Measurements from ENCODE around the gene MED4.
A peak's percentile ranks its signal among the peaks of the same experiment; 100 is the strongest.
"Not testable (repeated sequence)": the region's sequence is repeated elsewhere in the genome, so short reads cannot be mapped to it uniquely, and the experiment has no call there.

The MED4 gene

GRCh38 chr13:48093588-48093987, 1.3 kb downstream of the MED4 start:
- no peak for DNase-seq

DNA sequence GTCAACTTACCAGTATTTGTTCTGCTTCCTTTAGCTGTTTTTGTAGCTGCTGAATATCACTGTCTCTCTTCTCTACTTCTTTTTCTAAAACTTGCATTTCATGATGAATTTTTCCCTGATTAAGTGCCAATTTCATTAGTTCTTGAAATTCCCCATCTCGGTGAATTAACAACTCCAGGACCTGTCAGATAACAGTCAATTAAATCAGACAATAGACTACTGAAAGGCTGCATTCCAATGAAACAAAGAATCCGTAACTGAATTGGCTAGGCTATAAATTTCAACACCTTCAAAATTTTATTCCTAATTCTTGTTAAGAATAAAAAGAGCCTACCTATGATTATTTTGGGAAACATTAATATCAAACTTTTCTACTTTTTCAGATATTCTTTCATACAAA, 8.6 kb downstream of the MED4 start:
- no peak for DNase-seq

- no peak for DNase-seq
Measured at GRCh38 chr13:48081739-48082138, 13.2 kb downstream of the MED4 start.

- DNase-seq: no peak
Measured at GRCh38 chr13:48078251-48078656, 16.6 kb downstream of the MED4 start.

DNA sequence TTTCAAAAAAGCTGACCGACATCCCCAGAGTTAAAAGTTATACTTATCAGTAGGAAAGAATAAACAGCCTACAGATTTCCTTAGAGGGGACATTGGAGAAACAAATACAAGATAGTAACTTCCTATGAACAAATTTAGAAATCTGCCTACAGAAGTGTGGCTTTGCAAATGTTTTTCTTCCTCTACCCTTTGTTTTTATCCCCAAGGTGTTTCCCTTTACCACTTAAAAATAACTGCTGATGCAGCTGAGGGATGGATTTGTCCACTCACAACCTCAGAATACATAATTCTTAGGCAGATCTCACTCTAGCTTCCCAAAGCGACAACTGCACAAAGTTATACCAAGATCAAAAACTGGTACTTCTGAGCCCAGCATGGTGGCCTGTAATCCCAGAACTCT, 20.9 kb downstream of the MED4 start:
- DNase-seq: no peak

DNA sequence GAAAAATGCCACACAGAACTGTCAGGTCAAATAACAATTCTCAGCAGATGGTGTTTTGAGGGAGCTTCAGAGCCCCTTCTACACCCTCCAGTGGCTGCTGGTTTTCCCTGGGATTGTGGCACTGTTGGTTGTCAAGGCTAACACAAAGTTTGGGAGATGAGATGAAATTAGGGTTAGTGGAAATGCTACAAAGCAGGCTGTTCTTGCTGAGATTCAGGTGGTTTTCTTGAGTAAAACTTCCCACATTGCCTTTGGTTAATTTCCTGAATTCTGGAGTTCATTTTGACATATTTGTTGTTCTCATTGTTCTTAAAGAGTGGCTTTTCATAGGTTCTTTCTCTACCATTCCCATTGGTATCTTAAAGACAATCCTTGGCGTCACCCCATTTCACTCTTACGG, 22.1 kb downstream of the MED4 start:
- DNase-seq: no peak

- no peak for DNase-seq
Measured at GRCh38 chr13:48072304-48072703, 22.6 kb downstream of the MED4 start.

DNA sequence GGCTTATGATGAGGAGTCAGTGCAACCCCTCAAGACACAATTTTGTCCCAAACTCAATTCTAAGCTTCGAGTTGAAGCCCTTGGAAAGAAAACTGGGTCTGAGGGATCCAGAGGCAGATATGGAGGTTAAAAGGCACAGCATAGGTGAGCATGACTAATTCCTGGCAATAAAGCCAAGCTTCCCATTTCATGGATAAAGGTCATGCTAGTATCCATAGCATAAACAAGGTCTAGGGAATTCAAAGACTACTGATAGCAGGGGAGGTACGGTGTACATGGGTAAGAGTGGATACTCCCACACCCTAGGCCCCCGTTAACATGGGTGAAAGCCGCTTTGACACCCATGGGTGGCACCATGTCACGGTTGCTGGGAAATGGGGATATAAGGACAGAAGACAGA, 24.0 kb downstream of the MED4 start:
- no peak for DNase-seq

DNA sequence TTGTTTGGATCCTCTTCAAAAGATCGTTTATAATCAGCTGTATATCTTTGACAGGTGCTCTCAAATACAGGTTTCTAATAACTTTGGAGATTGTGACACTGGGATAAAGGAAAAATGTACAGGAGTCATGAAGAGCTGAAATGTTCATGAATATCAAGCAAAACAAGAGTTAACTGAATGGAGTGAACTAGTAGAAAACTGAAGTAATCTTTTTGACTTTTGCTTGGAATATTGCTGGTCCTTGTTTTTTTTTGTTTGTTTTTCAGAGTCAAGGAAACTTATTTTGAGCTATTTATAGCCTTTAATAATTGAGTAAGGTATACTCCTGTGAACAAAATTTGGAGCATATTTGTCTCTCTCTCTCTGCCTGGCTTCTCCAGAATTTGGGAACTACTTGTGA, 25.3 kb downstream of the MED4 start:
- DNase-seq: no peak

GRCh38 chr13:48068952-48069351, 26.0 kb downstream of the MED4 start:
- DNase-seq: no peak

DNA sequence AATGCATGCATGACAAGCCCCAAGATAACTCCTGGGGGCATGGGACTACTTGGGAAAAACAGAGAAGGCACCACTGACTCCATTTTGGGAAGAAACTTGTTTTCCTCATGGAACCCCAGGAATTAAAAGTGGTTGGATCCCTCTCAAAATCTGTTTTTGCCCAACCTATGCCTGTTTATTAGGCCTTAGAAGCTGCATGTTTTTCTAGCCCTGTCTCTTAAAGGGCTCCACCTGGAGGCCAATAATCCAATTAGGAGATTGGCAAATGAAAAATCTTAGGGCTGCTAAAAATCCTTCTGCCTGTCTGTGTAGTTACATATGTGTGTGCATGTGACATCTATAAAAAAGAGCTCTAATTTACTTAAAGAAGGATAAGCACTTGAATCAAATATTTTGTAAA, 26.9 kb downstream of the MED4 start:
- DNase-seq: no peak

DNA sequence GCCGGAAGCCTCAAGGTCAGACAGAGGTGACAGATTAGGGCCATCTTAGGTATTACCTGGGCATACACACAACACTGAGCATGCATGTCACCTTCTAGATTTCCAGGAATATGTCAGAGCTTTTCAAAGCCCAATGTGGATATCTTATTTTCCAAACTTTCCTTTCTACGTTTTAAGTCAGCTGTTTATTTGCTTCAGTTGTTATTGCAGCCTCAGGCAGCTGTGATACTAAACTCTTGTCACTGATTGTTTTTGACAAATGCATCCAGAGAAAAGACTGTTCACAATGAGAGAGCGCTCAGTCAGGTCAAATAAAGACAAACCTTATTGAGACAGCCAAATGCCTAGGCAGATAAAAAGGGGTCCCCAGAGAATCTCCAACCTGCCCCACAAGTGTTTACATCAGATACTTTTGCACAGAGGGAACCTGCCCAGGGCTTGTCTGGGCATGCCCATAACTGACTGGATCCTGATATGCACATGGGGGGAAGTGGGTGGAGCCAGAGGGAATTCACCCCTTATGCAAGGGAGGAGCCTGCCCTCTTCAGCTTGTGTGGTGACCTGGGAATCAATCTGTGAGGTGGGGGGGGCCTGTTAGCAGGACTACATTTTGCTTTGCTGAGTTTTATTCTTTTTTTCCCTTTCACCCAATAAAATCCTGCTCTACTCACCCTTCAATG, 28.5 kb downstream of the MED4 start:
- DNase-seq: no peak

- not testable (repeated sequence) for DNase-seq
Measured at GRCh38 chr13:48059951-48060350, 35.0 kb downstream of the MED4 start.

GRCh38 chr13:48058536-48058935, 36.4 kb downstream of the MED4 start:
- not testable (repeated sequence) for DNase-seq

DNA sequence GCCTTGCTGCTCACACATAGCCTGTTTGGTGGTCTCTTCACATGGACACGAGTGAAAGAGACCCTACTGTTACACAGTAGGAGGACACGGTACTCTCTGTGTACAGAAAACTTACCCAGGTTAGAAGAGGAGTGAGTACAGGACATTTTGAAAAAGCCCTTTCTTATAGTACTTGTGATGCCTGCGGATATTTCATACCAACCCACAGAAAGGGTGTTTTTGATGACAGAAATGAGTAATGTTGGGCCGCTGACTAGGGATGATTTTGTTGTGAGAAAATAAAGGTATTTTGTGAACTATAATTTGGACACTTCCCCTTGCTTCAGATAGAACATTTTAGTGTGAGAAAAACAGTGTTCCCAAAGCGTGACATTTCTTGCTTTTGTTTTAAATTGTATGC, 39.2 kb downstream of the MED4 start:
- no peak for DNase-seq

DNA sequence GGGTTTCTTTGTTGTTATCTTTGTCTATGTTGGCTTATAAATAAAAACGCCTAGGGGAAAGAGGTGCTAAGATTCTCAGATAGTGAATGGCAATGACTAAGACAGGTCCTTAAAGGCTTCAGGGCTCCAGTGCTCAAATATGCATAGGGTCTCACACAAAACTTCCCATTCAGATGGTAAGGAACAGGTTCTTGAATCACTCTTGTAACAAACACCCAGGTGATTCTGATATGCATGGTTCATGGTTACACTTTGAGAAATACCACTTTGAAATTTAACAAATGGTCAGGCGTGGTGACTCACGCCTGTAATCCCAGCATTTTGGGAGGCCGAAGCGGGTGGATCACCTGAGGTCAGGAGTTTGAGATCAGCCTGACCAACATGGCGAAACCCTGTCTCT, 40.3 kb downstream of the MED4 start:
- no peak for DNase-seq

DNA sequence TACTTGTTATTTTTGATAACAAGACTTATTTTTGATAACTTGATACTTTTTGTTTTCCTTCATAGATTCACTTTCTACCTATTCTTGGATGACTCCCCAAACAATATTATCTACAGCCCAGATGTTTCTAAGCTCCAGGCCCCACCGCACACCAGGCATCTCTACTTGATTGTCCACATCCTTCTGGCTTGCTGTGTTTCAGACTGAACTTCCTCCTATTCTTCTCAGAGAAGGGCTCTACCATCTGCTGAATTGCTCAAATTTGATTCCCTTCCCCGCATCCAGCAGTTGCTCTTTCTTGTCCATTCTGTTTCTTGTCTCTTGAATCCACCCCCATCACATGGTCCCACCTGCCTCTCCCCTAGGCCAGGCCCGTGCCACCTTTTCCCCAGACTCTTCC, 44.4 kb downstream of the MED4 start:
- DNase-seq: no peak

DNA sequence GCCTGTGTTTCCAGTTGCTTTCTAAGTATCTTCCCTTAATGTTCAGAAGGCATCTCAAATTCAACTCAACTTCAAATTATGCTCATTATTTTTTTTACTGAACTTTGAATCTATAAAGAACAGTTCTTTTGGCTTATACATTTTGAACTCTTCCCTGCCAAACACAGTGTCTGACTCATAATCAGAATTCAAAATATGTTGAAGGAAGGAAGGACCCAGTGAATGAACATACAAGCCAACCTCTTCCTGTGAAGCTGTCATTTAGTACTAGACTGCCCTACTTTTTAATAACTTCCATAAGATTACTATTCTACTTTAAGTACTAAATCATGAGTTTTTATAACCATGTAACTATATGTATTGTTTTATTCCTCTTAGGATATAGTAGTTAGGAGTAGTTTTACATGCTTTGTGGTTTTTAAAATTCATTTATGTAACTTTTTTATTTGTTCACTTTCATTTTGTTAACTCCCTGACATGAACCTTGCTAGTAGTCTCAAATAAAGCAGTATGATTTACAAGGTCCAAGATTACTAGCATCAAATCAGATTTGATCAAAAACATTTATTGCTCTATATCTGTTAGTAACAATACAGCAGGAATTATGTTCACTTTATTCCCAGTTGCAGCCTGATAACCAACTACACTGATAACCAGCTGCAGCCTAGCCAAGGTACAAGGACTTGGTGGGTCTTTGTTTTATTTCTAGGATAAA, 51.0 kb downstream of the MED4 start:
- DNase-seq: no peak

DNA sequence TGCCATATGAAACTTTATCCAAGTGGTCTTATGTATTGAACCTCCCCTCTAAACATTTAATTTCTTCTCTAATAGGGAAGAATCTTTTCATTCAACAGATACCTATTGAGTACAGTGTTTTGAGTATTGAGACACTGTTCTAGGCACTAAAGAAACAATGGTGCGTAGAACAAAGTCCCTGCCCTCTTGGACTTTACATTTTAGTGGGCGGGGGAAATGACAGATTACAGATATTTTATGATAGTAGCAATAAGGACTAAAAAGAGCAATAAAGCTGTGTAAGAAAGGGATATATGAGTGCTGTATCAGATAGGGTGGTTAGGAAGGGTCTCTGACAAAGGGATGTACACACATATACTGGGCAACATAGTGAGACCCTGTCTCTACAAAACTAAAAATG, 52.0 kb downstream of the MED4 start:
- DNase-seq: no peak

- no peak for DNase-seq
Measured at GRCh38 chr13:48040896-48041295, 54.0 kb downstream of the MED4 start.

DNA sequence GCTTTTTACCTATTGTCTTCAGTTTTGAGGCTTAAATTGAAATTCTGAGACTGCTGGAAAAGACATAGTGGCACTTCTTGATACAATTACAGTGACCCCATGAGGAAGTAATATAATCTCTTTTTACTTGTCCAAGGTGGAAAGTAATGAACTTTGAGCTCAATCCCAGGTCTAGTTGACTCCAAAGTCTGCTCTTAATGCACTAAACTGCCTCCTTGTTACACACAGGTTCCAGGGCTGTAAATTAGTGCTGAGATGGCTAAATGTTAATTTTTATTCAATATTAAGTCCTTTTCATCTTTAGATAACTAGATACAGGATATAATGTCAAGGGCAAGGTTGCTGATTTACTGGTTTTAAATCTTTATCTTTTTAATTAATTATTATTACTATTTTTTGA, 54.9 kb downstream of the MED4 start:
- DNase-seq: no peak

DNA sequence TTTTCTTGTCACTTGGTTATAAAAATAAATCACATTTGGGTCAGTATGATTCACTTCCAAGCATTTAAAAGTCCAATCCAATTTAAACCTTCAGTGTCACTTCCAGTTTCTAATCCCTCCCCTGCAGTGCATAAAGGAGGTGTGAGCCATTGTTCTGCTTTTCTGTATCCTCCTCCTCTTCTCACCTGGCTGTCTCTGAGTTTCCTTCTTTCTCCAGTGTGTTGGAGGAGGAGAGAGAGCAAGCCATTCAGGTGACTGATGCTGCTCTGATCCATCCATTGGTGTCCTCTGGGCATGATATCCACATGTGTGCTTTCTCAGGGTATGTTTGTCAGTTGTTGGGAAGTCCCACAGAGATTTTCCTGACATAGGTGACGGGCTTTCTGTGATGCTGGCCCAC, 56.1 kb downstream of the MED4 start:
- DNase-seq: no peak

- DNase-seq: peak; percentile 92
Measured at GRCh38 chr13:48037346-48038173, 57.3 kb downstream of the MED4 start, which contains the start of gene NUDT15. Gene NUDT15, plus strand, starts transcription at chr13:48037726. Its CDS starts 21 bp downstream, at chr13:48037747.

- no peak for DNase-seq
Measured at GRCh38 chr13:48029859-48030258, 65.0 kb downstream of the MED4 start.
